ENCODE results near the gene ZSWIM1.
"Not testable (repeated sequence)": the region's sequence is repeated elsewhere in the genome, so short reads cannot be mapped to it uniquely, and the experiment has no call there.

ZSWIM1 gene

GRCh38 chr20:45927071-45927878 lies 46.2 kb downstream of the ZSWIM1 start:
- DNase-seq (ENCODE audit: low read depth in 2 of 2) = no peak

- DNase-seq (ENCODE audit: low read depth in 2 of 2) = not testable (repeated sequence)
Observed at GRCh38 chr20:45931680-45932079, 50.7 kb downstream of the ZSWIM1 start.

GRCh38 chr20:45933266-45934045 lies 52.4 kb downstream of the ZSWIM1 start:
- peak in 1 of 2 experiments; percentile 59 for DNase-seq (ENCODE audit: low read depth in 2 of 2)

GRCh38 chr20:45934046-45934585 lies 53.1 kb downstream of the ZSWIM1 start:
- peak in 1 of 2 experiments; percentile 30 for DNase-seq (ENCODE audit: low read depth in 2 of 2)
